ENCODE results near the gene GJC2. TPM values are rescaled to one million over a fixed set of nuclear protein-coding genes. Genes with fewer than 3 reads are reported as not detected.

GJC2 gene
- total RNA-seq, 1 experiment from 2014 or later = 1.2 TPM

DNA sequence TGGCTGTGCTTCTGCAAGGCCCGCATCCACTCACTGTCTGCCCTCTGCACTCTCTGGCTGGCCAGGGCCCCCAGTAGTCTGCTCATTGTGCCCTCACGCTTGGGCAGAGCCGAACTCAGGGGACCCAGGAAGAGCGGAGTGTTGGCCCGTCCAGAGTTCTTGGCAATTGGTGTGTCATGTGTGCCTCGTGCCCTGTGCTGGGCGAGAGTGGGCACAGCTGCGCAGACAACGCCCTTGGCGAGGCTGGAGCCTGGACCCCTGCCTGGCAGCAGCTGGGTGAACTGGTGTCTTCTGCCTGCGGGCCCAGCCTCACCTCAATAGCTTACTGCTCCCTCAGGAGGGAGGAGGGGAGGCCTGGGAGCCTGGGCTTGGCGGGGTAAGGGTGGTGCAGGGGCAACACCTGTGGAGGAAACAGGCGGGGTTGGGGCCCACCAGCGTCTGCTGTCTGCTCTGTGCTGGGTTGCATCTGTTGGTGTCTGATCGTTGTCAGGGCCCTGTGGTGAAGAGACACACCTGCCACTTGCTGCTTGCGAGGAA lies 7.5 kb upstream of the GJC2 start:
- H3K27me3 Mint-ChIP-seq (ENCODE audit: unreplicated experiment) = no peaks in the 10 kb centered on the region
- peaks cover 50% of the 10 kb centered on the region for H3K36me3 Mint-ChIP-seq (ENCODE audit: insufficient read depth, unreplicated experiment)
- BruUV-seq (replicated peaks) = no TSS peak
- no peak overlapping the region for H3K27ac Mint-ChIP-seq (ENCODE audit: unreplicated experiment)
- H3K4me1 Mint-ChIP-seq (ENCODE audit: low read depth, unreplicated experiment) = peaks cover 20% of the 10 kb centered on the region
- no peak for DNase-seq
- intact Hi-C loops (cut with micrococcal nuclease; ENCODE audit: unreplicated experiment) = no loop called here
- H3K9me3 Mint-ChIP-seq (ENCODE audit: low read depth, unreplicated experiment) = no peaks in the 10 kb centered on the region
- peak overlapping the region; percentile 84 for H3K4me3 Mint-ChIP-seq (ENCODE audit: low read depth, unreplicated experiment)
- CTCF ChIA-PET = interaction anchor here (0.9 to 2.1 kb wide), 2 partner anchors 11 kb away, joined by 3 to 4 read pairs; no protein-coding TSS in a partner anchor
- no peak for TF ChIP-seq CTCF (IDR thresholded peaks at IDR 0.05; ENCODE audit: unreplicated experiment)

GRCh38 chr1:228142701-228143136 lies 7.0 kb upstream of the GJC2 start:
- H3K27ac Mint-ChIP-seq (ENCODE audit: unreplicated experiment) = no peak overlapping the region
- intact Hi-C loops (cut with micrococcal nuclease; ENCODE audit: unreplicated experiment) = no loop called here
- CTCF ChIA-PET = interaction anchor here (0.7 to 2.1 kb wide), 2 partner anchors 12 to 23 kb away, joined by 4 to 6 read pairs; partner anchors contain the start of gene IBA57
- no peaks in the 10 kb centered on the region for H3K9me3 Mint-ChIP-seq (ENCODE audit: low read depth, unreplicated experiment)
- BruUV-seq (replicated peaks) = no TSS peak
- no peak for TF ChIP-seq CTCF (IDR thresholded peaks at IDR 0.05; ENCODE audit: unreplicated experiment)
- H3K4me3 Mint-ChIP-seq (ENCODE audit: low read depth, unreplicated experiment) = peak overlapping the region; percentile 84
- no peak for DNase-seq
- H3K36me3 Mint-ChIP-seq (ENCODE audit: insufficient read depth, unreplicated experiment) = peaks cover 55% of the 10 kb centered on the region
- no peaks in the 10 kb centered on the region for H3K27me3 Mint-ChIP-seq (ENCODE audit: unreplicated experiment)
- H3K4me1 Mint-ChIP-seq (ENCODE audit: low read depth, unreplicated experiment) = peaks cover 20% of the 10 kb centered on the region

- intact Hi-C loops (cut with micrococcal nuclease; ENCODE audit: unreplicated experiment) = no loop called here
- CTCF ChIA-PET = no interaction called here
- Mint-ChIP-seq H3K27ac (ENCODE audit: unreplicated experiment) (peak overlapping the region; percentile 18), H3K27me3 (ENCODE audit: unreplicated experiment) (no peaks in the 10 kb centered on the region), H3K36me3 (ENCODE audit: insufficient read depth, unreplicated experiment) (peaks cover 59% of the 10 kb centered on the region), H3K9me3 (ENCODE audit: low read depth, unreplicated experiment) (no peaks in the 10 kb centered on the region), H3K4me1 (ENCODE audit: low read depth, unreplicated experiment) (peaks cover 20% of the 10 kb centered on the region), H3K4me3 (ENCODE audit: low read depth, unreplicated experiment) (peak overlapping the region; percentile 84)
- TF ChIP-seq CTCF (IDR thresholded peaks at IDR 0.05; ENCODE audit: unreplicated experiment) = no peak
- BruUV-seq (replicated peaks) = no TSS peak
- DNase-seq = no peak
Measured at GRCh38 chr1:228143480-228144192, 6.1 kb upstream of the GJC2 start.

- intact Hi-C loops (cut with micrococcal nuclease; ENCODE audit: unreplicated experiment) = no loop called here
- no peaks in the 10 kb centered on the region for H3K27me3 Mint-ChIP-seq (ENCODE audit: unreplicated experiment)
- peaks cover 65% of the 10 kb centered on the region for H3K36me3 Mint-ChIP-seq (ENCODE audit: insufficient read depth, unreplicated experiment)
- peaks cover 20% of the 10 kb centered on the region for H3K4me1 Mint-ChIP-seq (ENCODE audit: low read depth, unreplicated experiment)
- no peak for DNase-seq
- no peaks in the 10 kb centered on the region for H3K9me3 Mint-ChIP-seq (ENCODE audit: low read depth, unreplicated experiment)
- no TSS peak for BruUV-seq (replicated peaks)
- no peak overlapping the region for H3K27ac Mint-ChIP-seq (ENCODE audit: unreplicated experiment)
- CTCF ChIA-PET = interaction anchor here (1.0 kb wide), 1 partner anchor 21 kb away, joined by 3 read pairs; the partner anchor contains the start of gene IBA57
- TF ChIP-seq CTCF (IDR thresholded peaks at IDR 0.05; ENCODE audit: unreplicated experiment) = no peak
- peak overlapping the region; percentile 84 for H3K4me3 Mint-ChIP-seq (ENCODE audit: low read depth, unreplicated experiment)
Measured at GRCh38 chr1:228144193-228144992, 5.3 kb upstream of the GJC2 start.
